Parathyroid adenoma (tissue), 2 donors: ENCODE data around the gene VAV3.

Experiments used
- H2AFZ ChIP-seq: fragments of 300-600 bp; sonication (generic); one replicate; pipeline ENCODE4 v1.7.0; 2017; ENCODE audit warnings: antibody characterized with exemption, mild to moderate bottlenecking
- H3K27ac ChIP-seq: fragments of 300-600 bp; sonication (generic); one replicate; pipeline ENCODE4 v1.7.0; 2017
- H3K27me3 ChIP-seq: fragments of 300-600 bp; sonication (generic); one replicate; pipeline ENCODE4 v1.7.0; 2017; ENCODE audit warnings: low read length; ENCODE audit not compliant: control insufficient read depth, insufficient read depth
- H3K36me3 ChIP-seq: fragments of 300-600 bp; sonication (generic); one replicate; pipeline ENCODE4 v1.7.0; 2017; ENCODE audit warnings: low read length; ENCODE audit not compliant: control insufficient read depth, insufficient read depth
- H3K4me1 ChIP-seq: fragments of 300-600 bp; sonication (generic); one replicate; pipeline ENCODE4 v1.7.0; 2017; ENCODE audit warnings: control low read depth
- H3K4me2 ChIP-seq: fragments of 300-600 bp; sonication (generic); one replicate; pipeline ENCODE4 v1.7.0; 2017; ENCODE audit warnings: low read length
- H3K4me3 ChIP-seq: fragments of 300-600 bp; sonication (generic); one replicate; pipeline ENCODE4 v1.7.0; 2017; ENCODE audit warnings: low read depth, low read length
- H3K79me2 ChIP-seq: fragments of 300-600 bp; sonication (generic); one replicate; pipeline ENCODE4 v1.7.0; 2017; ENCODE audit warnings: control low read depth
- H3K9ac ChIP-seq: fragments of 300-600 bp; sonication (generic); one replicate; pipeline ENCODE4 v1.7.0; 2017; ENCODE audit warnings: mild to moderate bottlenecking
- H3K9me3 ChIP-seq: fragments of 300-600 bp; sonication (generic); one replicate; pipeline ENCODE4 v1.7.0; 2017; ENCODE audit warnings: low read length; ENCODE audit not compliant: control insufficient read depth
- TF ChIP-seq, protein P1 (sequence below): fragments of 300-600 bp; sonication (generic); IDR thresholded peaks from one replicate; pipeline ENCODE4 v1.7.0; 2017; ENCODE audit warnings: antibody characterized with exemption, mild to moderate bottlenecking
- donor health status: primary hyperparathyroidism.

VAV3 gene

DNA sequence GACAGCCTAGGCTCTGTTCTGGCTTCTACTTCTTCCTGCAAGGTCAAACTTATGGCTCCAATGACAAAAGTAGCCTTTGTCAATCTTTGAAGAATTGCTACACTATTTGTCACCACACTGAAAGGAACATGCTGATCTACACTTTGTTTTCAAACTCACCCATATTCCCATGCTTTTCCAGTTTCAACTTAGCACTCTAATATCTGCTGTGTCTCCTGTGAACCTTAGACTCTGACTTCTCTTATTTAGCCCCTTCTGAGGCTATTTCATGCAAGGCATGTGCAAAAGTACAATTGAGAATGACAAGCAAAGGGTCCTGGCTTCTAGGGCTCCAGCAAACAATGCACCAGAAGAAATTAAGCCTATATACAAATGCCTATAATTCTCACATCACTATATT is 374.9 kb downstream of the VAV3 start:
- no peaks in the 10 kb centered on the region for H3K27me3 ChIP-seq
- no peak overlapping the region for H3K4me2 ChIP-seq
- no peaks in the 10 kb centered on the region for H3K36me3 ChIP-seq
- TF ChIP-seq, protein P1, sequence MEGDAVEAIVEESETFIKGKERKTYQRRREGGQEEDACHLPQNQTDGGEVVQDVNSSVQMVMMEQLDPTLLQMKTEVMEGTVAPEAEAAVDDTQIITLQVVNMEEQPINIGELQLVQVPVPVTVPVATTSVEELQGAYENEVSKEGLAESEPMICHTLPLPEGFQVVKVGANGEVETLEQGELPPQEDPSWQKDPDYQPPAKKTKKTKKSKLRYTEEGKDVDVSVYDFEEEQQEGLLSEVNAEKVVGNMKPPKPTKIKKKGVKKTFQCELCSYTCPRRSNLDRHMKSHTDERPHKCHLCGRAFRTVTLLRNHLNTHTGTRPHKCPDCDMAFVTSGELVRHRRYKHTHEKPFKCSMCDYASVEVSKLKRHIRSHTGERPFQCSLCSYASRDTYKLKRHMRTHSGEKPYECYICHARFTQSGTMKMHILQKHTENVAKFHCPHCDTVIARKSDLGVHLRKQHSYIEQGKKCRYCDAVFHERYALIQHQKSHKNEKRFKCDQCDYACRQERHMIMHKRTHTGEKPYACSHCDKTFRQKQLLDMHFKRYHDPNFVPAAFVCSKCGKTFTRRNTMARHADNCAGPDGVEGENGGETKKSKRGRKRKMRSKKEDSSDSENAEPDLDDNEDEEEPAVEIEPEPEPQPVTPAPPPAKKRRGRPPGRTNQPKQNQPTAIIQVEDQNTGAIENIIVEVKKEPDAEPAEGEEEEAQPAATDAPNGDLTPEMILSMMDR: no peak
- H3K4me1 ChIP-seq: no peaks in the 10 kb centered on the region
- no peak overlapping the region for H3K27ac ChIP-seq
- no peak overlapping the region for H2AFZ ChIP-seq
- H3K9ac ChIP-seq: no peak overlapping the region
- no peak overlapping the region for H3K4me3 ChIP-seq
- H3K79me2 ChIP-seq: no peaks in the 10 kb centered on the region
- no peaks in the 10 kb centered on the region for H3K9me3 ChIP-seq

DNA sequence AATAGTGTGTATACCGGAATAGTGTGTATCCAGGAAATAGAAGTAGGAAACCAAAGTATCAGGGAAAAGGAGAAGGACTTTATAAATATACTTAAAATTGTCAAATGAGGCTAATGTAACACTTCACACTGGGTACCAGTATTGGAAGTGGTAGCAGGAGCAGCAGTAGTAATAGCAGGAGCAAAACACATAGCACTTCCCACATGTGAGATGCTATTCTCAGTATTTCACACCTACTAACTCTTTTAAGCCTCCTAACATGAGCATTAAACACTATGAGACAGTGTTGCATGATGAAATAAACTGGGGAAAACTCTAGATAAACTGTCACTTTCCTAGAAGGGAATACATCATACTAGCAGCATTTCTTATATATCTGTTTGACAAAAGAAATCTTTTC is 376.7 kb downstream of the VAV3 start:
- Histone ChIP-seq H3K9ac (no peak overlapping the region), H3K4me2 (no peak overlapping the region), H3K4me1 (no peaks in the 10 kb centered on the region), H3K79me2 (no peaks in the 10 kb centered on the region), H3K36me3 (no peaks in the 10 kb centered on the region), H3K9me3 (no peaks in the 10 kb centered on the region), H3K27ac (no peak overlapping the region), H2AFZ (no peak overlapping the region), H3K27me3 (no peaks in the 10 kb centered on the region), H3K4me3 (no peak overlapping the region)
- TF ChIP-seq, protein P1: no peak

DNA sequence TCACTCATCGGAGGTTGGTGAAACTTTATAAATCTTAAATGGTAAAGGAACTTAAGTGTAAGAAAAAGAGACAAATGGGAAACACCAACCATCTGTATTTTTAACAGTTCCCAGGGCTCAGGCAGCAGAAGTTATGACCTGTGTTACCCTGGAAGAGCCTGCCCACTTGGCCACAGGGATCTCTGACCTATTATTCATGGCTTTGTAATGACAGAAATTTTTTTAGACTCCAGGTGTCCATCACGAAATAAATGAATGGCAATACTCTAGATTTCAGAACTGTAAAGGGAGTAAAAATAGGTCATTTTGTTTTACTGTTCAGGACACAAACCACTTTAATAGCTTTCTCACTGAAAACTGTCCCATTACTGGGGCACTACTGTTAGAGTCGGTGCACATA is 389.8 kb downstream of the VAV3 start:
- H3K27me3 ChIP-seq: no peaks in the 10 kb centered on the region
- no peaks in the 10 kb centered on the region for H3K36me3 ChIP-seq
- no peaks in the 10 kb centered on the region for H3K9me3 ChIP-seq
- TF ChIP-seq, protein P1: no peak
- no peak overlapping the region for H3K4me3 ChIP-seq
- H3K9ac ChIP-seq: no peak overlapping the region
- peaks cover 5% of the 10 kb centered on the region for H3K4me1 ChIP-seq
- H3K4me2 ChIP-seq: no peak overlapping the region
- no peak overlapping the region for H3K27ac ChIP-seq
- H3K79me2 ChIP-seq: no peaks in the 10 kb centered on the region
- no peak overlapping the region for H2AFZ ChIP-seq

DNA sequence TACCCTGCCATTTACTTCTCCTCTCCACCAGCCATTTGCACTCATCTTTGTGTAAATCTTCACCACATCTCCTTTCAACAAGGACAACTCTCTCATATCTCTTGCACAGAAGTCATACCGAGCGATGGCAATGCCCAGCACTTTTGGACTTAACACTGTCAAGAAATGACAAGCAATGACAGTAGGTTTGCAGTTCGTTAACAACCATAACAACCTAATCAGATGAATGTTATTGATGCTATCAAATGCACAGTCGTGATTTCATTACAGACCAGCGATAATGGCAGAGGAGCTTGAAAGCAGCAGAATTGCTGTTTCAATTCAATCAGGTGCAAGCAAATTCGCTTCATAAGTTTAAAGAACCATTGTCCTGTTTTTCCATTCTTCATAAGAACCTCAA is 390.9 kb downstream of the VAV3 start:
- H3K27me3 ChIP-seq: no peaks in the 10 kb centered on the region
- no peak overlapping the region for H3K4me3 ChIP-seq
- TF ChIP-seq, protein P1: no peak
- peak overlapping the region; percentile 70 for H2AFZ ChIP-seq
- no peak overlapping the region for H3K9ac ChIP-seq
- no peaks in the 10 kb centered on the region for H3K36me3 ChIP-seq
- peak overlapping the region; percentile 6 for H3K27ac ChIP-seq
- no peak overlapping the region for H3K4me2 ChIP-seq
- no peaks in the 10 kb centered on the region for H3K79me2 ChIP-seq
- no peaks in the 10 kb centered on the region for H3K9me3 ChIP-seq
- H3K4me1 ChIP-seq: peaks cover 5% of the 10 kb centered on the region

DNA sequence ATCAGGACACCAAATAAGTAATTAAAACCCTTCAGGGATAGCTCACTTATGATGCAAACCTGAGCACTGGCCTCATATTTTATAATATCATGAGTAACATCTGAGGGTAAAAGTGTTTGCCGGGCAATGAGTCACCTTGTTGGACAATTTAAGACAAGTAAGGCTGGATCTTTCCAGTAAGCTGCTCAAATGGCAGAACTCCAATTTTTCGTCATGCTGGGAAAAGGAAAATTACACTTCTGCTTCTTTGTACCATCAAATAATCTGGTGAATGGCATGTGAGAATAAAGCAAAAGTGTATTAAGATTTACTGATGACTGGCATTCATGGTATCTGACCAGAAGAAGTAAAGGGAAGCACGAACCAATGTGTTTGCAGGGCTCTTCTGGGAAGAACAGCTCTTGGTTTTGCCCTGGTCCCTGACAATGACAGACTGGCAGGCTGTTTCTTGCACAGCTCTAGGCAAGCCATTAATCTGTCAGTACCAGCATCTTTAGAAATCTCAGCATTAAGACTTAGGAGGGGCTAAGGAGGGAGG is 392.2 kb downstream of the VAV3 start:
- H3K79me2 ChIP-seq: no peaks in the 10 kb centered on the region
- no peak overlapping the region for H3K4me3 ChIP-seq
- peak overlapping the region; percentile 42 for H2AFZ ChIP-seq
- H3K4me1 ChIP-seq: peaks cover 5% of the 10 kb centered on the region
- no peak overlapping the region for H3K9ac ChIP-seq
- peak overlapping the region; percentile 32 for H3K27ac ChIP-seq
- H3K36me3 ChIP-seq: no peaks in the 10 kb centered on the region
- H3K9me3 ChIP-seq: no peaks in the 10 kb centered on the region
- TF ChIP-seq, protein P1: no peak
- no peak overlapping the region for H3K4me2 ChIP-seq
- H3K27me3 ChIP-seq: no peaks in the 10 kb centered on the region
